ENCODE measurements around the gene DEXI.
"Not testable (repeated sequence)": the region's sequence is repeated elsewhere in the genome, so short reads cannot be mapped to it uniquely, and the experiment has no call there.

The DEXI gene

DNA sequence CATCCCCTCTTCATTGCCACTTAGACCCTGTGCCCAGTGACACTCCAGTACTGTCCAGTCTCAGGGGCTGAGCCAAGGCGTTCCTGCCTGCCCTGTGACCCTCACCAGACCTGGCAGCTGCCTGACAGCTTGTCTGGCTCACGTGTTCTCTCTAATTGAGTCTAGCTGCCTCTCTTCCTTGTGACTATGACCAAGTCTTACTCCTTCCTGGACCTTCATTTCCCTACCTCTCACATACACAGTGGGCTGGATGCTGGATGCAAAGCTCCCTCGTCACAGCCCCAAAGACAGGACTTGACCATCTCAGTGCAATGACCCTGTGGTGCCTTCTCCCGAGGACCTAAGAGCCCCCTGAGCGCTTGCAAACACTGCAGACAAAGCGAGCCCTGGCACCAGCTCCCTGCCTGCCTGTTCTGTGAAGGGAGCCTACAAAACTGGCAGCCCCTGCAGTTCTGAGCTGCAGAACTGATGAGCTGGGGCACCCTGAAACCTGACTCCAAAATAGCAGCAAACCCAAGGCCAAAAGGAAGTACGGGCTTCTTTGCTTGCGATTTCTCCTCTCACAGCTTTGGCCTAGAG is 1.7 kb downstream of the DEXI start:
- no peak for DNase-seq

DNA sequence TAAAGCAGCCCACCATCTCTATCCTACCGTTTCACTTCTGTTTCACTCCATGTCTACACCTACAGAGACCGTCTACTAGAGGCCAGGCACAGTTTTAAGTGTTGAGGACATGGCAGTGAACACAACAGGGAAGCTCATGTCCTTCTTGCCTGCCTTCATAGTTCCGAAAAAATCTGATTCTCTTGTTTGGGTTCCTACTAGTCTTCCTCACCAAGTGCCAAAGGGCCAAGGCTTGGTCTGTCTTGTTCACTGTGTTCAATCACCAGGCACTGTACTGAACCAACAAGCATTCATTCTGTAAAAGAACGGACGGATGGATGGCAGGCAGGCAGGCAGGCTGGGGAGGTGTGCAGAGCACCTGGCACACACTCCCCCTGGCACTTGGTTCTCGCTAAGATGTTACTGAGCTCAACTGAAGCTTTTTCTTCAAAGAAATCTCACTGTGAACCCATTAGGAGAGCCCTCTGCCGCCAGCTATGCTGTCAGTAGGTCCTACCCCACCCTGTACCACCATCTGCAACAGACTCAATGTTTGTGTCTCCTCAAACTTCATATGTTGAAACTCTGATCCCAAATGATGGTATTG is 2.5 kb downstream of the DEXI start:
- no peak for DNase-seq

GRCh38 chr16:10938796-10939648 is 3.2 kb downstream of the DEXI start:
- DNase-seq: no peak

DNA sequence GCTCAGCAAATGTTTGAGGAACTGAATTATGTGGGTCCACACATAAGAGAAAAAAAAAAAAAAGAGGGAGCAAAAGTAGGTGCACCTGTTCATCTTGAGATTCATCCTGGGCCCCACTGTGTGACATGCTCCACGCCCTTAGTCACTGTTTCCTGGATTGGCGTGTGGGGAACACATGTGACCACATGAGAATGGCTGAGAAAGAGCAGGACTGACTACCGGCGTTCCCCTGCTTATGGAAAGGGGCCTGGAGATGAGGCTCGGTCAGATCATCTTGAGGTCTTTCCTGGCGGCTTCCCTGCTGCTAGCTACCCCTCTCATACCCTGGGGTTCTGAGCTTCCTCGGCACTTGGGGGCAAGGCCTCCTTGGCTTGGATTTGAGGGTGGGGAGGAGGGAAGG is 3.9 kb downstream of the DEXI start:
- no peak for DNase-seq

- no peak for DNase-seq
These were observed 5.0 kb downstream of the DEXI start for GRCh38 chr16:10937068-10937859.

- DNase-seq: no peak
These were observed 5.8 kb downstream of the DEXI start for GRCh38 chr16:10936272-10936984.

- no peak for DNase-seq
These were observed 6.9 kb downstream of the DEXI start for GRCh38 chr16:10935226-10935915.

DNA sequence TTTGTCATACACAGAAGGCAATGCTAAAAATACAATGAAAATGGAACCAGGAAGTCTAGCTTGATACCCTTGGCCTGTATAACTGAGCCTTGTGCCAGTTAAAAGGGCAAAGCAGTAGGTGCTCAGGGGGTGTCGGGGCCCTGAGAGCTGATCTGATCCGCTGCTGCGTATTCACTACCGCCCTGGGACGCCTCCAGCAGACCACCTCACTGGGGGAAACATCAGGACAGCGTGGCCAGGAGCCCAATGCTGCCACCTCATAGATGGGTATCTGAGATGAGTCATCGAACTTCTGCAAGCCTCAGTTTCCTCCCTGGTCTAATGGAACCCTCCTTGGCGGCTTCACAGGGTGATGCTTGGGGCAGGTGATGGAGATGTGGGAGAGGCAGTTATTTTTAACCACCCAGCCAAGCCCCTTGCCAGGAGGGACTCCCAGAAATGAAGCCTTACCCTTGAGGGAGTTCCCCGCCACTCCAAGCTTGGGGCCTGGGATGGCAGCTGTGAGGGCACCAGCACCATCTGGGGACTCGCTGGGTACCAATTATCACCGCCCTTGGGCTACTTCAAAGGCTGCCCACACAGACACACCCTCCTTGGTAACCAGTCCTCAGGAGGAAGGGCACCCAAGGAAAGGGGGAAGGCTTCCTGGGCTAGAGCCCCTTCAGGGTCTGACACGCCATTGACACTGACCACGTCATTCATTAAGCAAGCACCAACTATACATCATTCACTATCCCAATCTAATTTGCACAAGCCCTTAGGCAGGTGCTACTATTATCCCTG is 7.8 kb downstream of the DEXI start:
- DNase-seq: no peak

GRCh38 chr16:10933865-10934264 is 8.4 kb downstream of the DEXI start:
- DNase-seq: no peak

DNA sequence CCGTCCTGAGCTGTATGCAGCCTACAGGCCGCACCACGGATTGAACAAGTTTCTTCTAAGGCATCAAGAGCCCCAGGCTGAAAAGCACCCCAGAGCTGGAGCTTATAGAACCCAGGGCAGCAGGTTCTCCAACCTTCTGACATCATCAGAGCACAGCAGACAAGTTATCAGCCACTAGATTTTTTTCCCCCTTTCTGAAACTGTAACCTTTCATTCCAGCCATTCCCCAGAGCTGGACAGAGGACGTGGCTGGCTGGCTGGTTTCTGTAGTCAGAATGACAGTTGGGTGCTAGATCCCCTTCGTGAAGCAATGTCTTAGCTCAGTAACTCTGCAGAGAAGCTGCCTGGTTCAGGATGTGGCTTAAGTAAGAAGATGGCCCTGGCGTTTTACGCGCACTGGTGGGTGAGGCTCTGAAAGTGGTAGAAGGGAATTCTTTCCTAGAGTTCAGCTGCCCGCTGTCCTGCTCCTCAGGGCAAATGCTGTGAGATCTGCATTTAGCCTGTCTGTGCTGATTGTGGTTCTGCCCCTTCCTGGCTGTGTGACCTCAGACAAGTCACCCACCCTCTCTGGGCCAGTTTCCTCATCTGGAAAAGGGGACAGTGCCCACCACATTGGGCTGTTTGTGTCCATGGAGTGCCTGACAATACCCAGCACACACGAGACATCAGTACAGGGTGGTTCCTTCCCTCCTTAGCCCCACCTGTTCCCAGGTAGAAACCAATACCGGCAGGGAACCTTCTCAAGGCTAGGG is 9.1 kb downstream of the DEXI start:
- DNase-seq: no peak

- no peak for DNase-seq
These were observed 10.2 kb downstream of the DEXI start for GRCh38 chr16:10931977-10932632.

DNA sequence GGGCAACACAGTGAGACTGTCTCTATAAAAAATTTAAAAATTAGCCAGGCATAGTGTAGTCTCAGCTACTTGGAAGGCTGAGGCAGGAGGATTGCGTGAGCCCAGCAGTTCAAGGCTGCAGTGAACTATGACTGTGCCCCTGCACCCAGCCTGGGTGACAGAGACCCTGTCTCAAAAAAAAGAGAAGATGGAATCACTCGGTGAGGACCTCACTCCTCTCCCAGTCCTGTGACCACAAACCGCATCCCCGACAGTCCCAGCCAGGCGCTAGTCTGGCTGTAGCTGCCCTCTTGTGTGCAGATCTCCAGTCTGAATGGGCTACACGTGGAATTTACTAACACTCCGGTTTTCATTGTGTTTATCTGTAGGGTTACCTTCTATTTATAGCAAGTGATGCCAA is 11.1 kb downstream of the DEXI start:
- no peak for DNase-seq

DNA sequence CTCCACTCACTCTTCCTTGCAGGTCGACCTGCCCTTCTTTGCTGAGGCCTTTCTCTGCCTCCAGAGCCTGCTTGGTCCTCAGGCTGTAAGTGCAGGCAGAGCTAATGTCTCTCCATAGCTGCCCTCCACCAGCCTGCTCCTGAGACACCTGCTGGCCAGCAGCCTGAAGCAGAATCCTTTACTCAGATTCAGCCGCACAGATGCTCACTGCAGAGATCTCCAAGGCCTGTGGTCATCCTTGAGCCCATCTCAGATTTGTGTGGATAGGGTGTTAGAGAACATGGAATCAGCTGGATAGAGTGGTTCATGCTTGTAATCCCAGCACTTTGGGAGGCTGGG is 11.5 kb downstream of the DEXI start:
- peak; percentile 24 for DNase-seq

DNA sequence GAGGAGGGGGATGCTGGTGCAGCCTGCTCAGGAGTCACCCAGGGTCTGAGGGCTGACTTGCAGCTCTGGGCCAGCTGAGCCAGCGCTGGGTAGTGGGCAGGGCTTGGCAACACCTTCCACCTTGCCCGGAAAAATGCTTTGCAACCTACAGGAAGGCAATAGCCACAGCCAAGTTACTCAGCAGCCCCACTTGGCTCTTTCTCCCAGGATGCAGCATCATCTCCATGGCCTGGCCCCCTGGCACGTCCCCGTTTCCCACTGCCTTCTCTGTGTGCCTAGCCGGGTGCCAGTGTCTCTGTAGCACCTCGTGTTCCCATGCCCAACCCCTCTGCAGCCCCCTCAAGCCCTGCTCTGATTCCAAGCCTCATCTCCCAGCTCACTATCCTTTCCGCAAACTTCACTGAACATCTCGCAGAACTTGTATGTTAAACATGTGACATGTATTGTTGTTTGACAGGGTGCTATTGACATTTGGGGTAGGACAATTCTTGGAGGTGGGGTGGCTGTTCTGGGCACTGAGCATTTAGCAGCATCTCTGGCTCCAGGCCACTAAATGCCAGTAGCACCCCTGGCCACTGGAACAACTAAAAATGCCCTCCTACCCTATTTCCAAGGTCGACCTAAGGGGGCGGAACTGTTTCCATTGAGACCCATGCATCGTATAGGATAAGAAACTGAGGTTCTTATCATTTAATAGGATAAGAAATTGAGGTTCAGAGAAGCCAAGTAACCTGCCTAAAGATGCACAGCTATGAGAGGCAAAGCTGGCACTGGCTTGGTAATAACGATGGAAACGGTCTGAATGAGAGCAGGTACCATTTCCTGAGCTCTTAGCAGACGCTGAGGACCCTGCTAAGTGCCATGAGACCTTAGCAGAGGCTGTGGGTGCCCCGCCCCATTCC is 12.2 kb downstream of the DEXI start:
- peak; percentile 60 for DNase-seq

DNA sequence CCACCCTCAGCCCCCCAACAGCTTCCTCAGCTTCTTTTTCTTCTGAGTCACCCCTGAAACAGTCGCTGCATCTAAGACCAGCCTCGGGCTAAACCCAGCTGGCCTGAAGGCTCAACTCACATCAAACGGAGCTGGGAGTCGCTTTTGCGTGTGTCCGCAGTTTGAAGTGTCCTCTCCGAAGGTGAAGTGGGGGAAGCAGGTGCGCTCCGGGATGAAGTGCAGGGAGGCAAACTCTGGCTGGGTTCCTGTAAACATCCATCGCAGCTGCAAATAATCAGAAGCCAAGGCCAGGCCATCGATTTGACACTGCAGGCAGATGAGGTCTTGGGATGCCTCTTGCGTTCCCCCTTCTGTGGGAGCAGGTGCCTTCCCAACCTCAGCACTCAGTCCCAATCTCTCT is 13.2 kb downstream of the DEXI start:
- peak; percentile 93 for DNase-seq

DNA sequence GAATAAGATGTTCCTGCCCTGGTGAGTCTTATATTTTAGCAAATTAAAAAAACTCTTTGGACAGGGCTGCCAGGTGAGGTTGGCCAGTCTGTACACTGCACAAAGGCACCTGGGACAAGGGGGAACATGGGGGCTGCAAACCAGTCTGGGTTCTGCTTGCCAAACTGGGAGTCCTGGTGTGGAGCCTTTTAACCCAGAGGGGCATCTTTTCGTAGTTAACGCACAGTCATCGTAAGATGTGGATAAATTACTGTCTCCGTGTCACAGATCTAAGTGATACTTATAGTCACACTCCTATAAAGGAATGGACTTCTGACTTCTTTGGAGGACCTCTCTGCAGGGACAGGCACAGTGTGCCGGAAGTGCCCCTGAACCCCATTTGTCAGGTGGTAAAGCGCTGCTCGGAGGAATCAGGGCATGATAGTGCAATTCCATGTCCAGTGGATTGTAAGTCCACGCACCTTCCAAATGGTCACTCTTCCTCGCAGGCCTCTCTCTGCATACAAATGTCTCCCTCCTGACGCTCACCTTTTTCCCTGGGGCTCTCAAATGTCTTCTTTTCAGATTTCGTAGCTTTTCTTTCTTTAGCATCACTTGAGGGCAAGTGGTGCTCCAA is 14.7 kb downstream of the DEXI start:
- DNase-seq: no peak

GRCh38 chr16:10926867-10927266 is 15.4 kb downstream of the DEXI start:
- DNase-seq: no peak

GRCh38 chr16:10926094-10926493 is 16.2 kb downstream of the DEXI start:
- DNase-seq: no peak

- DNase-seq: not testable (repeated sequence)
These were observed 17.0 kb downstream of the DEXI start for GRCh38 chr16:10925285-10925684.

Data from SHP77 treated with DMSO at 0.1 percent for 48 hours (cell line).